Activated B cell treated with CpG ODN at 0.5 μM for 24 hours (primary cell): ENCODE data around the gene PRAC2. TPM values are rescaled to one million over a fixed set of nuclear protein-coding genes. Genes with fewer than 3 reads are reported as not detected.

Experiments
- ATAC-seq: fragments of 200-7000 bp; cut with Tn5 transposase; one replicate; pipeline ENCODE4 v1.10.0; 2021; ENCODE audit warnings: low read depth, mild to moderate bottlenecking, moderate library complexity
- CTCF ChIA-PET: fragments of 350-600 bp; sonication (Branson Sonifier 250); formaldehyde crosslinking; loops from one replicate; lab custom pipeline; 2021; ENCODE audit warnings: antibody characterized with exemption; lab: Charles Lee
- POLR2A ChIA-PET: fragments of 350-600 bp; sonication (Branson Sonifier 250); formaldehyde crosslinking; loops from one replicate; lab custom pipeline; 2021; ENCODE audit warnings: antibody characterized with exemption; lab: Charles Lee
- DNase-seq: peaks from one replicate; pipeline ENCODE4 v3.0.0; 2022
- H3K27ac Mint-ChIP-seq: one replicate; pipeline ENCODE4 v1.8.0; 2020; ENCODE audit warnings: mixed read lengths
- H3K27me3 Mint-ChIP-seq: one replicate; pipeline ENCODE4 v1.8.0; 2021; ENCODE audit warnings: mixed read lengths
- H3K36me3 Mint-ChIP-seq: one replicate; pipeline ENCODE4 v1.8.0; 2021; ENCODE audit warnings: low read depth, mixed read lengths
- H3K4me1 Mint-ChIP-seq: one replicate; pipeline ENCODE4 v1.8.0; 2021; ENCODE audit warnings: mixed read lengths
- H3K4me3 Mint-ChIP-seq: one replicate; pipeline ENCODE4 v1.8.0; 2020; ENCODE audit warnings: mild to moderate bottlenecking, mixed read lengths
- H3K9me3 Mint-ChIP-seq: one replicate; pipeline ENCODE4 v1.8.0; 2020; ENCODE audit warnings: mixed read lengths
- intact Hi-C: fragments of 100-400 bp; cut with micrococcal nuclease; formaldehyde crosslinking; loops from one replicate; pipeline ENCODE4 v1.15.1; 2024
- total RNA-seq: library from RNA; stranded (reverse); gene quantifications from 2 replicates; pipeline ENCODE4 v1.2.3, GENCODE V29; 2022
- TF ChIP-seq, protein P1 (sequence below): fragments of 200-600 bp; IDR thresholded peaks from one replicate; pipeline ENCODE4 v1.8.0; 2022; ENCODE audit warnings: antibody characterized with exemption, mild to moderate bottlenecking

Gene PRAC2
- total RNA-seq, 1 donor from 2014 or later = not detected

DNA sequence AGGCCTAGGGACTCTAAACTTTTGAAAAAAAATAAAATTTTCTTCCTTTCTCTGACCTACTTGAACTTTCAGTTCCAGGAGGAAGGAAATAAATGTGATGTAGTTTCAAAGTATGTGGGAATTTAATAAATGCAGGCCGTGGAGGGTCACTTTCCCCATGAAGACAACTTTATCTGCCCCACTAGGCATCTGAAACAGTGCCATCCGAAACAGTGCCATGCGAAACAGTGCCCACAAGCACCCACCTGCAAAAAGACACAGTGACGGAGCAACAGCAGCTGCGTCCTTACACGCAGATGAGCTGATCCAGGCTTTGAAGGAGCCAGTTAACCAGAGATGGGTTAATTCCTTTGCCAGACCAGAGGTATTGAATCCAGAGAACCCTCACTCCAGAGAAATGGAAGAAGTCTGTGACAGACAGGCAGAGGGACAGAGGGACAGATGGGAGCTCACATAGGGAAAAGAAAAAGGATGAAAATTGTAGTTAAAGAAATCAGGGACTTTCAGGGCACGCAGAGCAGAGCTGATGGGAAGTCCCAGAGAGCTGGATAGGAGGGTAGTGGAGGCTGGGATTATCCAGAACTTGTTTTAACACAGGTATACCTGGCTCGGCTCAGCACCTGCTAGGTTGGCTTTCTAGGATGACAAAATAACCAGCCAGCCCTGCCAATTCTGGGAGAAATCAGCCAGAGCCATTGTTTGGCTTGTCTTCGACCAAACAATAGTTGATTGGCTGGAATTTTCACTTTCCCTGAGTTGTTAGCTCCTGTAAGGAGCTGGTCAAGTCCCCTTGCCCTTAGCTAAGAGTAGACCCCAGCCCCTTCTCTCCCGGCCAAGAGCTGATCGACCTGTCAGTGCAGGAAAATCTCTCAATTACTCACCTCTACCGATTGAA lies 22.6 kb downstream of the PRAC2 start:
- DNase-seq (no peak), ATAC-seq (no peak)
- H3K4me3 Mint-ChIP-seq = no peak overlapping the region
- ChIA-PET POLR2A (interaction anchor here (0.6 kb wide), 1 partner anchor 133 kb away, joined by 13 read pairs; no protein-coding TSS in a partner anchor), CTCF (interaction anchor here (0.8 kb wide), 1 partner anchor 20 kb away, joined by 3 read pairs; no protein-coding TSS in a partner anchor)
- H3K9me3 Mint-ChIP-seq = no peaks in the 10 kb centered on the region
- H3K27ac Mint-ChIP-seq = no peak overlapping the region
- H3K4me1 Mint-ChIP-seq = peaks cover 3% of the 10 kb centered on the region
- intact Hi-C loops = loop anchor here (2.0 to 5.0 kb wide), 3 partner anchors 21 to 148 kb away; partner anchors contain the start of gene HOXB7
- H3K27me3 Mint-ChIP-seq = peaks cover 60% of the 10 kb centered on the region
- TF ChIP-seq, protein P1, sequence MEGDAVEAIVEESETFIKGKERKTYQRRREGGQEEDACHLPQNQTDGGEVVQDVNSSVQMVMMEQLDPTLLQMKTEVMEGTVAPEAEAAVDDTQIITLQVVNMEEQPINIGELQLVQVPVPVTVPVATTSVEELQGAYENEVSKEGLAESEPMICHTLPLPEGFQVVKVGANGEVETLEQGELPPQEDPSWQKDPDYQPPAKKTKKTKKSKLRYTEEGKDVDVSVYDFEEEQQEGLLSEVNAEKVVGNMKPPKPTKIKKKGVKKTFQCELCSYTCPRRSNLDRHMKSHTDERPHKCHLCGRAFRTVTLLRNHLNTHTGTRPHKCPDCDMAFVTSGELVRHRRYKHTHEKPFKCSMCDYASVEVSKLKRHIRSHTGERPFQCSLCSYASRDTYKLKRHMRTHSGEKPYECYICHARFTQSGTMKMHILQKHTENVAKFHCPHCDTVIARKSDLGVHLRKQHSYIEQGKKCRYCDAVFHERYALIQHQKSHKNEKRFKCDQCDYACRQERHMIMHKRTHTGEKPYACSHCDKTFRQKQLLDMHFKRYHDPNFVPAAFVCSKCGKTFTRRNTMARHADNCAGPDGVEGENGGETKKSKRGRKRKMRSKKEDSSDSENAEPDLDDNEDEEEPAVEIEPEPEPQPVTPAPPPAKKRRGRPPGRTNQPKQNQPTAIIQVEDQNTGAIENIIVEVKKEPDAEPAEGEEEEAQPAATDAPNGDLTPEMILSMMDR = no peak
- H3K36me3 Mint-ChIP-seq = no peaks in the 10 kb centered on the region

DNA sequence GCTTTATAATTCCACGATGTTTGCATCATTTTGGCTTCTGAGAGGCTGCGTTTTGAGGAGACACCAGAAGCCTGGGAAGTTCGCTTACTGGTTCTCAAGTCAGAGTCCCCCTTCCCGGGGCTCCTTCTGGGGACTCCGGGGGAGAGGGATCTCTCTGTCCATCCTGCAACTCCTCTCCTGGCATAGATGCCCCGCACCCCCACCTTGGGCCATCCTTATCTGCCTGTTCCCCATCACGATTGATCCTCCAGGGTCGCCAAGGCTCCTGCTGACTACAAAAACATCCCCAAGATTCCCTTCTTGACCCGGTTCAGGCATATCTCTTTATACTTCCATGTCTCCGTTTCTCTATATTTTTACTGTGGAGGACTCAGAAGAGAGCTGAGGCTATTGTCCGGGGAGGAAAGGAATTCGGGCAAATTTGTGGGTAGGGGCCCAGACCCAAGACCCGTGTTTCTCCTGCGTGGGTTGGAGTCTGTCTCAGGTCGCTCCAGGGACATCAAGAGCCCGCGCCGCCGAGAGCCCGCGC lies 24.0 kb downstream of the PRAC2 start:
- Mint-ChIP-seq H3K36me3 (no peaks in the 10 kb centered on the region), H3K4me3 (no peak overlapping the region)

DNA sequence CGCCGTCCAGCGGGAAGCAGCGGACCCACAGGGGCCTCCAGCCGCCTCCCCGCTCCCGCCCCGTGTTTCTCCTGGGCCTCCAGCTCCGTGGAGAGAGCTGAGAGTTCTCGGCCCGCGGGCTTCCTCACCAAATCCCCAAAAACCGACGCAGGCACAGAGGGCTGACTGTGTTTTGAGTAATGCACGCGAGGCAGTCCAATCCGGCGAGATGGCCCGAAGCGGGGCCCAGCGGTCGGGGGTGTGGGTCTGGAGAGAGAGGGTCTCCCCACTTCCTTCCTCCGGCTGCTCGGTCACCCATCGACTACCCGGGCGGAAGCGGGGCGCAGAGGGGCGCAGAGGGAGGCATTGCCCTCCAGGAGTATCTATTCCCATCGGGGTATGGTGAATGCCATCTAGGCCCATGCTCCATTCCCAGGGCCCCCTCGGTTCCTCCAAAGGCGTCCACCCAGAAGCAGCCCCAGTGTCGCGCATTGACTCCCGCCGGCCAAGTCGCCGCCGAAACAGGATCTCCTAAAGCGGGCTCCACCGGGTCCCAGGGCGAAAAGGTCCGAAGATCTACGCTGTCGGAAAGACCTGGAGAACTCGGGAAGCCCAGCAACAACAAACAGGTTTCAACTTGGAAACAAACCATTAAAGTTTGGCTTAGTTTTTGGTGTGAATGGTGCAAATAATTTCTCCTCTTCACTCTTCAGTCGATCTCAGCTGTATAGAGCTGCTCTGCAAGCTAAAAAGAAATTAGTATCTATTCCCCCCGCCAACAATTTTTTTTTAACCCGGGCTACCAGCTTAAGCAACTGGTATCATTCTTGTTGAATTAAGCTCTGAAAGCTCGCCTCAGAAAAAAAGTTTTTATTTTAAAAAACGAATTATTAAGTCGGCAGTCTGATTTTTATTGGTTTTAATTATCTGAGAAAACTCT lies 24.7 kb downstream of the PRAC2 start:
- DNase-seq (no peak), ATAC-seq (no peak)
- intact Hi-C loops = loop anchor here (2.0 to 5.0 kb wide), 3 partner anchors 23 to 150 kb away; partner anchors contain the start of gene HOXB7
- ChIA-PET POLR2A (interaction anchor here (0.5 to 1.1 kb wide), 2 partner anchors 15 to 171 kb away, joined by 3 to 4 read pairs; no protein-coding TSS in a partner anchor), CTCF (interaction anchor here (1.3 kb wide), 1 partner anchor 24 kb away, joined by 4 read pairs; the partner anchor contains the start of gene PRAC2)
- Mint-ChIP-seq H3K4me3 (no peak overlapping the region), H3K27ac (no peak overlapping the region), H3K4me1 (peaks cover 3% of the 10 kb centered on the region), H3K27me3 (peaks cover 60% of the 10 kb centered on the region), H3K36me3 (no peaks in the 10 kb centered on the region), H3K9me3 (no peaks in the 10 kb centered on the region)
- TF ChIP-seq, protein P1 = no peak

More for the DNA sequence above, 24.0 kb downstream of the PRAC2 start:
- no peaks in the 10 kb centered on the region for H3K9me3 Mint-ChIP-seq
- H3K4me1 Mint-ChIP-seq = peaks cover 3% of the 10 kb centered on the region
- intact Hi-C loops = loop anchor here (2.0 to 5.0 kb wide), 3 partner anchors 22 to 150 kb away; partner anchors contain the start of gene HOXB7
- ATAC-seq = no peak
- ChIA-PET POLR2A (interaction anchor here (0.6 to 1.1 kb wide), 3 partner anchors 9 to 299 kb away, joined by 3 to 4 read pairs (median 4); no protein-coding TSS in a partner anchor), CTCF (no interaction called here)
- H3K27me3 Mint-ChIP-seq = peaks cover 63% of the 10 kb centered on the region
- TF ChIP-seq, protein P1 = no peak
- DNase-seq = no peak
- H3K27ac Mint-ChIP-seq = no peak overlapping the region

DNA sequence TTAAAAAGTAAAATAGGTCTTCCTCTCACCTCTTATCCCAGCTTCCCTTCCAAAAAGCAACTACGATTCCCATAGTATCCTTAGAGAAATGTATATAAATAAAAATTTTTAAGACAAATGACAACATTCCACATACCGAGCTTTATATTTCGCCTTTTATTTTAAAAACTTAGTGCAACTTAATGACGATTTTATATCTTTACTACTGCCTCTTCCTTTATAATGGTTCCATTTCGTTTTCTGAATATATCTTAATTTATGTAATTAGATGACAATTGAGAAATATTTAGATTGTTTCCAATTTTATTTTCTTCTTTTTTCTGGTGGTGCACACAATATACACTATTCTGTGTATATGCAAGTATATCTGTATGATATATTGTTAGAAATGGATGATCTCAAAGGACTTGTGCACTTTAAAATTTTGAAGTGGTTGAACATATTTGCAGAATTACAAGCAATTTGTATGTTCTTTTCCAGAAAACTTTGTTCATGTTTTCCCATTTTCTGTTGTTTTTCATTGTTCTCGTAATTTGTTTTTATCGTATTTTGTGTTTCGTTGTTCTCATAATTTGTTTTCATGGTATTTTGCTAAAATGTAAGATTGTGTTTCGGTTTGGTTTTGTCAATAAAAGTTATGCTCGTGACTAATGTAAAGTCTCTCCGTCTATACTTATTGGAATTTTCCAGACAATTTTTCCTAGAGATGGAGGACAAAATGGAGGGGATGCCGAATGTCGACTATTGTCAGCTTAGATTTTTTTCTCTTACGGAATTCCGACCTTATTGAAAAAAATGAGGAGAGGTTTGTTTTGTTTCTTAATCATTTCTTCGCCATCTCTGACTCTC lies 26.0 kb downstream of the PRAC2 start:
- Mint-ChIP-seq H3K9me3 (no peaks in the 10 kb centered on the region), H3K4me3 (no peak overlapping the region), H3K4me1 (peaks cover 3% of the 10 kb centered on the region), H3K27ac (peak overlapping the region; percentile 46), H3K36me3 (no peaks in the 10 kb centered on the region), H3K27me3 (peaks cover 68% of the 10 kb centered on the region)
- ATAC-seq (no peak), DNase-seq (no peak)
- ChIA-PET POLR2A (interaction anchor here (0.5 kb wide), 1 partner anchor 172 kb away, joined by 3 read pairs; no protein-coding TSS in a partner anchor), CTCF (interaction anchor here (1.3 kb wide), 1 partner anchor 25 kb away, joined by 4 read pairs; the partner anchor contains the start of gene PRAC2)
- intact Hi-C loops = loop anchor here (5.0 kb wide), 2 partner anchors 137 to 152 kb away; partner anchors contain the start of gene HOXB7
- TF ChIP-seq, protein P1 = no peak
